ENCODE data around the gene UBAP1L.
A peak's percentile ranks its signal among the peaks of the same experiment; 100 is the strongest.

UBAP1L gene

DNA sequence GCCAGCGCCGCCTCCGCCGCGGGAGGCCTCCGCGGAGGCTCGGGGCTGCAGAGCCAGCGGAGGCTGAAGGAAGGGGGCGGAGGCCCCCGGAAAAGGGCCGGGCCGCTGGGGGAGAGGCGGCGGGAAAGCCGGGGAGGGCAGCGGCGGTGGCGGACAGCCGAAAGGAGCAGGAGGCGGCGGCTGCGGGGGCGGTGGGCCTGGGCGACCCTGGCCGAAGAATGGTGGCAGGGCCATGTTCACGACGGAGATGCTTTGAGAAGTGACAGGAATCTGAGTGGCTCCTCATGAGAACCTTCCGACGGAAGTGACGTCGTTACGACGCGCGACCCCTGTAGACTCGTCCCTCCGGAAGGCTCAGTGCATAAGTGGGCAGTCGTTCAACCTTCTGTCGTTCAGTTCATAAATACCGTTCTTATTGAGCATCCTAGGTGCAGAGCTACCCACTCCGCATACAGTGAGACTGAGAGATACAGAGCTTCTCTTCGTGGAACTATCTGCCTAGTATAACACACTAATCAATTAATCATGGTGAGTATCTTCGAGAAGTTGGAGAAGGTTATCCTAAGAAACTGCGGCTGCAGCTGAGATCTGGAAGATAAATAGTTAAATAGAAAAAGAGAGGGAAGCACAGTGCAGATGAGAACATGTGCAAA lies 18.7 kb upstream of the UBAP1L start, which contains the start of gene PDCD7:
Gene PDCD7 (minus strand): TSS at position 261 of the 653 bp plus-strand sequence. CDS start 27 bp downstream, at position 234.
- Histone ChIP-seq H4K20me1 (peaks cover 45% of the 10 kb centered on the region), H3K27ac (peak within 1 kb of the TSS; percentile 85), H3K27me3 (no peaks in the 10 kb centered on the region), H3K4me1 (peaks cover 24% of the 10 kb centered on the region), H3K4me3 (peak within 1 kb of the TSS; percentile 90), H3K9ac (peak within 1 kb of the TSS; percentile 86), H3K9me3 (peaks cover 33% of the 10 kb centered on the region), H3K36me3 (peaks cover 30% of the 10 kb centered on the region), H3K4me2 (peak within 1 kb of the TSS; percentile 97)
- TF ChIP-seq Cebpa-rat (IDR thresholded peaks at IDR 0.05), result no peak

DNA sequence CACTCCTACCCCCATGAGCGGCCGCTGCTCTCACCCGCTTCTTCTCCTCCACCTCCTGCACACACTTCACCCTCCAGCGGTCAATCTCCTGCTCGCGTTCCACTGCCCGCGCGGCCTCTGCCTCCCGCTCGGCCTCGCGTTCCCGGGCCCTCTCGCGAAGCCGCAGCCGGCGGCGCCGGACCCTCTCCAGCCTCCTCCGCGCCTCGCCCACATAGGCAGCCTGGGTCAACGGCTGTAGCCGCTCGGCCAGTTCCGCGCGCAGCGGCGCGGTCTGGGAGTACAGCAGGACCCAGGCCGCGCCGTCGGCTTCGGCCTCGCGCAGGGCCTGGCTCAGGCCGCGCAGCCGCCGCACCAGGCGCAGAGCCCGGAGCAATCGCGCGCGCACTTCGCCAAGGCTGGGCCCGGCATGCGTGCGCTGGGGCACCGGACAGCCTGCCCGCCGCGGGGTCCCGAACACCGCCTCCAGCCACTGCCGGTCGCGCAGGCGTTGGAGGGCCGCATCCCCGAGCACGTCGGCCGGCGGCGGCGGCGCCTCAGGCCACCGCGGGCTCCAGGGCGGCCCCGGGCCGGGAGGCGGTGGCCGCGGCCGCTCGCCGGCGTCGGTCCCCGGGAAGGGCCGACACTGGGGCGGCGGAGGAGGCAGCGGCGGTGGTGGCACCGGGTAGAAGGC lies 18.0 kb upstream of the UBAP1L start:
- Histone ChIP-seq H3K4me2 (peak overlapping the region; percentile 97), H4K20me1 (peaks cover 52% of the 10 kb centered on the region), H3K9ac (peak overlapping the region; percentile 86), H3K36me3 (peaks cover 37% of the 10 kb centered on the region), H3K27me3 (no peaks in the 10 kb centered on the region), H3K9me3 (peaks cover 27% of the 10 kb centered on the region), H3K4me1 (peaks cover 24% of the 10 kb centered on the region), H3K4me3 (peak overlapping the region; percentile 90), H3K27ac (peak overlapping the region; percentile 85)
- no peak for TF ChIP-seq Cebpa-rat (IDR thresholded peaks at IDR 0.05)

DNA sequence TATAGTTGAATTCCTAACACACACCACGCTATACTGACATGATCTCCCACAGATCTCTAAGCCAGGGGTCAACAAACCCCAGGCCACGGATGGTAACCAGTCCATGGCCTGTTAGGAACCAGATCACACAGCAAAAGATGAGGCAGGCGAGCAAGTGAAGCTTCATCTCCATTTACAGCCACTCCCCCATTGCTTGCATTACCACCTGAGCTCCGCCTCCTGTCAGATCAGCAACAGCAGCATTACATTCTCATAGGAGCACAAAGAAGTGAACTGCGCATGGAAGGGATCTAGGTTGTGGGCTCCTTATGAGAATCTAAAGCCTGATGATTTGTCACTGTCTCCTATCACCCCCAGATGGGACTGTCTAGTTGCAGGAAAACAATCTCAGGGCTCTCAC lies 15.9 kb upstream of the UBAP1L start:
- H3K9ac ChIP-seq, result no peak overlapping the region
- H4K20me1 ChIP-seq, result peaks cover 66% of the 10 kb centered on the region
- H3K4me1 ChIP-seq, result peaks cover 24% of the 10 kb centered on the region
- H3K4me2 ChIP-seq, result no peak overlapping the region
- no peaks in the 10 kb centered on the region for H3K27me3 ChIP-seq
- H3K36me3 ChIP-seq, result peaks cover 53% of the 10 kb centered on the region
- no peak overlapping the region for H3K27ac ChIP-seq
- TF ChIP-seq Cebpa-rat (IDR thresholded peaks at IDR 0.05), result no peak
- H3K9me3 ChIP-seq, result peaks cover 6% of the 10 kb centered on the region
- H3K4me3 ChIP-seq, result no peak overlapping the region

DNA sequence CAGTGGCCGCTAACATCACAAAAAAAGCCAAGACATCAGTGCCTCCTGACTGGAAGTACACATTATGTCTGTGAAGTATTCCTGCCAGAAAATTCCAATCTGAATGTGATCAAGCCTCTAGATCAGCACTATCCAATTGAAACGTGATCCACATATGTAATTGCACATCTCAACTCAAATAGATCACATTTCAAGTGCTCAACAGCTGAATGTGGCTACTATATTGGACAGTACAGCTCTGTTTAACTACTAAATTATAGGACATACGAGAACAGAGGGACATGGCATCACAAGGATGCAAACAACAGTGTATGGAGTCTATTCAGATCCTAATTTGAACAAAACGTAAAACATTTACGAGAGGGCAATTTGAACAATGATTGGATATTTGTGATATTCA lies 542 bp upstream of the UBAP1L start:
- H3K4me3 ChIP-seq, result no peak overlapping the region
- H3K9me3 ChIP-seq, result no peaks in the 10 kb centered on the region
- H3K4me1 ChIP-seq, result no peaks in the 10 kb centered on the region
- H3K27ac ChIP-seq, result no peak overlapping the region
- H3K9ac ChIP-seq, result no peak overlapping the region
- H3K4me2 ChIP-seq, result no peak overlapping the region
- TF ChIP-seq Cebpa-rat (IDR thresholded peaks at IDR 0.05), result no peak
- H3K27me3 ChIP-seq, result no peaks in the 10 kb centered on the region
- H4K20me1 ChIP-seq, result peaks cover 25% of the 10 kb centered on the region
- peaks cover 100% of the 10 kb centered on the region for H3K36me3 ChIP-seq

DNA sequence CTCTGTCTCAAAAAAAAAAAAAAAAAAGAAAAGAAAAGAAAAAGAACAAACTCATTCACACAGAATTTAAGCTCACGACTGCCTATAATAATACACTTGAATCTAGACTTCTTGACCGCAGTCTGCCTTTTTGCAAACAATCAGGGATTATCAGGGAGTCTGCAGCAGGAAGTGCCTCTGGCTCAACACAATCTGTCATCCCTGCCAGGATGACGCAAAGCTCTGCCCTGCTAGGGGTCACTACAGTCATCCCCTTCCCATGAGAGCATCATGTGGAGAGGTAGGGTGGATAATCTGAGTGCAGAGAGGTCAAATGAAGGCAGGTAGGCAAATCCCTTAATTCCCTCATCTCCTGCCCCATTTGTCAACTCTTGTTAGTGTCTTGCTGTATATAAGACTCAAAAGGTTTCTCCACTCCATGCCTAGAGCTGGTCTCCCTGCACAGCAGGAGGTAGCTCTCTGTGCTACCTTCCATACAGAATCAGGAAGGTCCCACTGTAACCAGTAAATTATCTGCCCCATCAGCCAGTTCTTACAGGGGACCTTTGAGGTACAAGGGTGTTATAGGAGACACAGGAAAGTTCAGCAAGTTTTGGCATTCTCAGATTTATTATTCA lies 4.2 kb downstream of the UBAP1L start:
- Histone ChIP-seq H3K9ac (no peak overlapping the region), H4K20me1 (0 out of 2 replicates have a peak, but pooled peaks cover 2% of the 10 kb centered on the region), H3K9me3 (no peaks in the 10 kb centered on the region), H3K4me2 (no peak overlapping the region), H3K36me3 (peaks cover 62% of the 10 kb centered on the region), H3K4me1 (no peaks in the 10 kb centered on the region), H3K27ac (no peak overlapping the region), H3K4me3 (no peak overlapping the region), H3K27me3 (no peaks in the 10 kb centered on the region)
- no peak for TF ChIP-seq Cebpa-rat (IDR thresholded peaks at IDR 0.05)

DNA sequence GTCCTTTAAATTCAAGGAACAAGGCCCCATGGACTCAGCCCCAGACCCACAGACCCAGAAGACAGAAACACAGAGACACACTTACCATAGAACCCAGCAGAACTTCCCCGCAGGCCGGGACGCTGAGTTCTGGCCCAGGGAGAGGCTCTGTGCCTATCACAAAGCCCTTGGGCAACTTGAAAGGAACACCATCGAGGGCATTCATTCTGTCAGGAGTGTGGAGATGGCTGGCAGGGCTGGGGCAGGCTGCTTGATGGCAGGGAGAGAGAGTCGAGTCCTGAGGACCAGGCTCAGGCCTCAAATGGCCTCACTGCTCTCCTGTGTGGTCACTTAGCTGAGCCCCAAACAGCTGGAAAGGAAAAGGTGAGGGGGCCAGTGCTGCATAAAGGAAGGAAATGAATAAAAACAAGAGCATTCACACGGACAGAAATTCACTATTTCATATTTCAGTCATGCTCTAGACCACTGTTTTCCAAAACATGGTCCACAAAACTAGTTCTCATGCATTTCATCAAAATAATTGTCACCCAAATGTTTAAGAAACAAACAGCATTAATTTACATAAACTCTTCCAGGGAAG lies 8.9 kb downstream of the UBAP1L start:
- Histone ChIP-seq H3K4me3 (no peak overlapping the region), H3K27me3 (no peaks in the 10 kb centered on the region), H3K4me1 (no peaks in the 10 kb centered on the region), H3K27ac (no peak overlapping the region), H3K36me3 (peaks cover 48% of the 10 kb centered on the region), H3K9me3 (no peaks in the 10 kb centered on the region), H3K4me2 (no peak overlapping the region), H4K20me1 (no peaks in the 10 kb centered on the region), H3K9ac (no peak overlapping the region)
- no peak for TF ChIP-seq Cebpa-rat (IDR thresholded peaks at IDR 0.05)

DNA sequence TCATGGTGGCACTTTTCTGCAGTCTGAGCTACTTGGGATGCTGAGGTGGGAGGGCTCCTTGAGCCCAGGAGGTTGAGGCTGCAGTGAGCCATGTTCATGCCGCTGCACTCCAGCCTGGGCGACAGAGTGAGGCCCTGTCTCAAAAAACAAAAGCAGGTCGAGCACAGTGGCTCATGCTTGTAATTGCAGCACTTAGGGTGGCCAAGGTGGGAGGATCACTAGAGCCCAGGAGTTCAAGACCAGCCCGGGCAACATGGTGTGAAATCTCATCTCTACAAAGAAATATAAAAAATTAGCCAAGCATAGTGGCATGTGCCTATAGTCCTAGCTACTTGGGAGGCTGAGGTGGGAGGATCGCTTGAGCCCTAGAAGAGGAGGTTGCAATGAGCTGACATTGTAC lies 10.0 kb downstream of the UBAP1L start:
- H3K36me3 ChIP-seq, result peaks cover 53% of the 10 kb centered on the region
- H3K9ac ChIP-seq, result no peak overlapping the region
- no peak for TF ChIP-seq Cebpa-rat (IDR thresholded peaks at IDR 0.05)
- no peak overlapping the region for H3K4me3 ChIP-seq
- no peaks in the 10 kb centered on the region for H4K20me1 ChIP-seq
- no peak overlapping the region for H3K4me2 ChIP-seq
- no peak overlapping the region for H3K27ac ChIP-seq
- no peaks in the 10 kb centered on the region for H3K27me3 ChIP-seq
- H3K9me3 ChIP-seq, result no peaks in the 10 kb centered on the region
- no peaks in the 10 kb centered on the region for H3K4me1 ChIP-seq

DNA sequence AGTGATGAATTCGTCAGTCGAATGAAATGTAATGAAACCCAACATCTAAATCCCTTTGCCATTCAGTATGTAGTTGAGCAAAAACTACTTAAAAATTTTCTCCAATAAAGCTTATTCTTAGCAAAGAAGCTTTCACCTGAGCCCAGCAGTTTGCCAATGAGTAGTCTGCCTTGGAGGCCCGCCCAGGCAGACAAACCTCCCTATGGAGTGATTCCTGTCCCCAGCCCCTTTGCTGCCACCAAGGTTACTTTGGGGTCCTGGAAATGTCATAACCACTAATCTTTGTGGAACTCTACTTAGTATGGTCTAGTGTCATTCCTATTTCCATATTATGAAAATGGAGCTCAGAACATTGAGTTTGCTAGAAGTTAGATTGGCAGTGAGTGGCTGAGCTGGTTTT lies 12.1 kb downstream of the UBAP1L start:
- Histone ChIP-seq H3K4me2 (no peak overlapping the region), H3K9ac (no peak overlapping the region), H4K20me1 (no peaks in the 10 kb centered on the region), H3K27me3 (no peaks in the 10 kb centered on the region), H3K9me3 (no peaks in the 10 kb centered on the region), H3K4me3 (no peak overlapping the region), H3K27ac (no peak overlapping the region), H3K36me3 (peaks cover 74% of the 10 kb centered on the region), H3K4me1 (no peaks in the 10 kb centered on the region)
- no peak for TF ChIP-seq Cebpa-rat (IDR thresholded peaks at IDR 0.05)

DNA sequence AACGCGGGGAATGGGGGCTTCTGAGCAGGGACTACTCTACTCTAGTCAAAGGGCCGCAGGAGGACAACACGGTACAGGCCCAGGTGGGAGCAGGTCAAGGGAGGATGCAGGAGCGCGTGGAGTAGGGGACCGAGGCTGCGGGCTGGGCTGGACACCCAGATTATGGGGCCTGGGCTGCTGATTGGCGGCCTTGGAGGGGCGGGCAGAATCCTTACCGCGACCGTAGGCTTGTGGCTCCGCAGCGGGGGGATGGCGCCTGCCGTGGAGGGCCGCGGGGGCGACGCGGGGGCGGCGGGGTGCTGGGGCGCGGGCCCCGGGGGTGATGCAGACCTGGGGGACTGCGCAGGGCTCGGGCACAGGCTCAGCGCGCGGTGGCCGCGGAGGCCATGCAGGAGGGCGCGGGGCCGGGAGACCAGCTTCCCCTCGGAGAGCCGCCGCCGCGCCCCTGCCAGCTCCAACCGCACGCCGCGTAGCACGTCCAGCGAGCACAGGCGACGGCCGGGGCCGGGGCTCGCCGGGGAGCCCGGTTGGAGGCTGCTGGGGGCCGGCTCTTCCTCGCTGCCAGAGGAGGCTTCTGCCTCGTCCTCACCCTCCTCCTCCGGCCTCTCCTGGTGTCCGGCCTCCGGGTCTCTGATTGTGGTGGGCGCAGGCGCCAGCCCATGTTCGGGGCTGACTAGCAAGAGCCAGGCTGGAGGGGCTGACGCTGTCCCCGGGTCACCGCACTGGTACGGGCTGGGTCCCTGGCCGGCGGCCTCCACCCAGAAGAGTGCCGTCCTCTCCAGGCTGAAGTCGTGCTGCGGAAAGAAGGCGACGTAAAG lies 12.9 kb downstream of the UBAP1L start:
- peaks cover 82% of the 10 kb centered on the region for H3K36me3 ChIP-seq
- no peaks in the 10 kb centered on the region for H3K9me3 ChIP-seq
- no peak overlapping the region for H3K9ac ChIP-seq
- no peaks in the 10 kb centered on the region for H4K20me1 ChIP-seq
- no peak overlapping the region for H3K27ac ChIP-seq
- no peaks in the 10 kb centered on the region for H3K4me1 ChIP-seq
- TF ChIP-seq Cebpa-rat (IDR thresholded peaks at IDR 0.05), result no peak
- H3K27me3 ChIP-seq, result no peaks in the 10 kb centered on the region
- H3K4me3 ChIP-seq, result no peak overlapping the region
- H3K4me2 ChIP-seq, result no peak overlapping the region
